D341Med (cell line): ENCODE measurements around the gene CYP26C1.

ENCODE experiments used
- DNase-seq: peaks from one replicate; pipeline ENCODE4 v3.0.0; 2012; ENCODE audit warnings: low spot score

Gene CYP26C1

GRCh38 chr10:93063977-93064660, 3.5 kb downstream of the CYP26C1 start:
- DNase-seq = no peak

GRCh38 chr10:93064874-93065660, 4.5 kb downstream of the CYP26C1 start:
- DNase-seq = no peak

GRCh38 chr10:93065675-93066543, 5.3 kb downstream of the CYP26C1 start:
- DNase-seq = no peak

- DNase-seq = no peak
Observed at GRCh38 chr10:93066544-93066913, 5.9 kb downstream of the CYP26C1 start.

GRCh38 chr10:93067443-93068365, 7.1 kb downstream of the CYP26C1 start:
- DNase-seq = no peak

- peak; percentile 61 for DNase-seq
Observed at GRCh38 chr10:93068411-93069244, 8.0 kb downstream of the CYP26C1 start.

- no peak for DNase-seq
Observed at GRCh38 chr10:93069245-93069561, 8.6 kb downstream of the CYP26C1 start.

GRCh38 chr10:93070378-93071176, 10.0 kb downstream of the CYP26C1 start:
- no peak for DNase-seq

- no peak for DNase-seq
Observed at GRCh38 chr10:93071177-93071472, 10.5 kb downstream of the CYP26C1 start.

GRCh38 chr10:93071674-93072224, 11.2 kb downstream of the CYP26C1 start:
- peak; percentile 39 for DNase-seq

GRCh38 chr10:93072225-93072712, 11.7 kb downstream of the CYP26C1 start:
- DNase-seq = no peak

- no peak for DNase-seq
Observed at GRCh38 chr10:93072713-93073538, 12.3 kb downstream of the CYP26C1 start.

- peak; percentile 64 for DNase-seq
Observed at GRCh38 chr10:93073539-93074146, 13.0 kb downstream of the CYP26C1 start, which contains the start of gene CYP26A1. CYP26A1 (plus strand) TSS chr10:93073893; CDS start chr10:93073935, 42 bp downstream.

GRCh38 chr10:93074147-93074596, 13.6 kb downstream of the CYP26C1 start:
- peak; percentile 54 for DNase-seq

- DNase-seq = no peak
Observed at GRCh38 chr10:93074597-93075368, 14.2 kb downstream of the CYP26C1 start.

GRCh38 chr10:93075369-93076221, 15.0 kb downstream of the CYP26C1 start:
- no peak for DNase-seq
